EH (cell line): Measurements from ENCODE around the gene NFE2L3.
"Not testable (repeated sequence)": the region's sequence is repeated elsewhere in the genome, so short reads cannot be mapped to it uniquely, and the experiment has no call there.

Experiments
- DNase-seq: peaks from one replicate; pipeline ENCODE4 v3.0.0-alpha.2; 2015; ENCODE audit warnings: low read depth

Gene NFE2L3

DNA sequence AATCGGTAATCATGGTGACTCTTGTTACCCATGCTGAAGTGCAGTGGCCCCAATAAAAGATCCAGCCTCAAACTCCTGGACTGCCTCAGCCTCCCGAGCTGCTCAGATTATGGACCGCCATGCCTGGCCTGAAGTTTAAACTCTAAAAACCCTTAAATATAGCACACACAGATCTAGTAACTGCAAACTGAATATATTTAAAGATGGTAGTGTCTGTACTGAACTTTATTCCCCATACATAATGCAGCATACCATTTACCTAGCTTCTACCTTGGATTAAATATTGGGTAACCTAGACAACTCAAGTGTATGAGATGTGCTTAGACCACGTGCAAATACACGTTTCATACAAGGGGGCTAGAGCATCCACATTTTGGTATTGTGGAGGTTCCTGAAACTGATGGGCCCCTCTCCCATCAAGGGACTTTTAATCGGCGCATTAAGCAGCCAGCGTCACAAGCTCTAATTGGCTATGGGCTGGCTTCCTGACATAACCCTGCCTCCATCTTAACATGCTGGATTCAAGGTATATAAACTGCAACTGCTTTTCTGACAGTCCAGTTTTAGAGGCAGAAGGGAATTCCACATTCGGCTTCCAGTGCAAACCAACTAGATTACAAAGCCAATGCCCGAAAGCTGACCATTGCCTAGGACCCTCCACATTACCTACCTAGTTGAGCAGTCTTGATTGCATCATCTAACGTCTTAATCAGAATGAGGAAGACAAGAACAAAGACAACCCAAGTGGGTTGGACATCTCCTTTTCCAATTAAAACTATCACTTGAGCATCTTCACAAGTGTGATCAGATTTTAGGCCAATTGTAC, 35.6 kb downstream of the NFE2L3 start:
- DNase-seq = no peak

DNA sequence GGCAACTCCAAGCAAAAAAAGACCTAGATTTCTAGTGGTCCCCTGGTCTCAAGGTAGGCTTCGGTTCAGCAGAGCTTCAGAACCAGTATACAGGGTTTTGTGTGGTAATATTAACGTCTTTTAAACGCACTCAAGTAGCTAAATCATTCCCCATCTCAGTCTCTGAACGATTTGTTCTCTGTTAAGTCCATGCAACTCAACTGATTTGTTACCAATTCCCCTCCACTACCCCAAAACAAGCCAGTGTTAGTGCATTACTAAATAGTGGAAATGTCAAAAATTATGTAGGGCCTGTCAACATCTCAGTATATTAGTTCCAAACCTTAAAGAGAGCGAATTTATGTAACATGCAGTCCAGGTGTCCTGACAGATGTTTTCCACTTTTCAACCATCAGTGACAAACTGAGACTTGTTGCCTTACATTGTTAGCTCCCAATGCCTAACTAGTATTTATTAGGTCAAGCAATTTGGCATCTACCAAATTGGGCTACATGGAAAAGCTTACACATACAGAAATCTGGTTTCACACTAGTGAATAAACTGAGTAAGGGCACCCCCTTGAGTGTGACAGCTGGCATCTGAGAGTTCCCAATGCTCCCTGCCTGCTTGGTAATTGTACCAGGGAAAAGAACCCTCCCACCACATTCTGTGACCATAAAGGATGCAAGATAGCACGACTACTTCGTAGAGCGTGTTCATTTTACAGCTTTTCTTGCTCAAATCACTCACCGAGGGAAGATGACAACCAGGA, 36.4 kb downstream of the NFE2L3 start:
- no peak for DNase-seq

DNA sequence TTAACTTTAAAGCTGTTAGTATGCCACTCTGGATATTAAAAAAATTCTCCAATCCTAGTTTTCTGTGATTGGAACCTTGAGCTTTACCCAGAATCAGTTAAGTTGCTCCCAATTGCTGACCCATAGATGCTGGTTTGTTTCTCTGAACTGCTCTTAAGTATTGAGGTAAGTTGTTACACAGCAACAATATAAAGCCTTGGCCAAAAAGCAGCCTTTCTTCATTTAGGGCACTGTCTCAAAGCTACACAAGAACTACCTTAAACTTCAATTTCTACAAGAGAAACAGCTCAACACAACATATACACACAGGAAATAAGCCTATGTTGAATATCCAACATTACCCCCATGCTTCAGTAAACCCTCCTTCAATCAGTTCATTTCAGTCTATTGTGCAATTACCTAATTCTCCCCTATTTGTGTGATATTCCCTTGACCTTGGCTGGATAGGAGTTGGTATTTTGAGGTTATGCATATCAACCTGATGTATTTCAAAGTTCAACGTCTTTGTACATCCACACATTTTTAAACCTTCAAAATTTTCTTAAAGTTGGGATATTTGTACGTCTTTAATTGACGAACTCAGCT, 37.1 kb downstream of the NFE2L3 start:
- DNase-seq = no peak

DNA sequence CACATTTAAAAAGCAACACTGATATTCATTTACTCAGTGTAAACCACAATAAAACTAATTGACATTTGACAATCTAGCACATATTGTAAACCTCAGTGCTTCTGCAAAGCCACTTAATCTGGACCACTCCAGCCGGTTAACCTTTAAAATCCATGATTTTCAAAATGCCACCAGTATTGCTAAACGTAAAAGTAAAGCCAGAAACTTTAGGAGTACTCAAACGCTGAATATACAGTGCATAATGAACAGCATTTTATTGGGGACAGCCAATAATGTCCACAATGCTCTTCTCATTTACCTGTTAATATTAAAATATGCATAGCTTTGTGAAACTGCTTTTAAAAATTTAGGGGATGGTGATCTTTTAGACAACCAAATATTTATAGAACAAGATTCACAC, 37.7 kb downstream of the NFE2L3 start:
- DNase-seq = no peak

DNA sequence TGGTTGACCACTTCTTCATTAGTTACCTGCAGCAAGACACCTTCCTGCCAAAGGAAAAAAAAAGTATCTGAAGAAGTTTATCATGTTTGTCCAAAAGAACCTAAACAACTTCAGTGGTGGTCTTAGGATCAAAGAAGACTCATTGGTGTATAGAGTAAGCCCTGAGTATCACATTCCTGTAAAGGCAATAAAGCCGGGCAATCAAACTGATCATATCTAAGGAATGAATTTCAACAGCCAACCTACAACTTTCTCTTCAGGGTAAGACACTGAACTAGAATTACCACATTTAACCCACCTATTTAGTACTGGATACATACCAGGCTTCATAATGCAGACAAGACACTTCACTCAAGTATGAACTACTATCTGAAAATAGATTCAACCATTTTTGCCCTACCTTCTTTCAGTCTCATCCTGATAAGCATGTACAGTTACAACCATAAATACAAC, 38.4 kb downstream of the NFE2L3 start:
- no peak for DNase-seq

DNA sequence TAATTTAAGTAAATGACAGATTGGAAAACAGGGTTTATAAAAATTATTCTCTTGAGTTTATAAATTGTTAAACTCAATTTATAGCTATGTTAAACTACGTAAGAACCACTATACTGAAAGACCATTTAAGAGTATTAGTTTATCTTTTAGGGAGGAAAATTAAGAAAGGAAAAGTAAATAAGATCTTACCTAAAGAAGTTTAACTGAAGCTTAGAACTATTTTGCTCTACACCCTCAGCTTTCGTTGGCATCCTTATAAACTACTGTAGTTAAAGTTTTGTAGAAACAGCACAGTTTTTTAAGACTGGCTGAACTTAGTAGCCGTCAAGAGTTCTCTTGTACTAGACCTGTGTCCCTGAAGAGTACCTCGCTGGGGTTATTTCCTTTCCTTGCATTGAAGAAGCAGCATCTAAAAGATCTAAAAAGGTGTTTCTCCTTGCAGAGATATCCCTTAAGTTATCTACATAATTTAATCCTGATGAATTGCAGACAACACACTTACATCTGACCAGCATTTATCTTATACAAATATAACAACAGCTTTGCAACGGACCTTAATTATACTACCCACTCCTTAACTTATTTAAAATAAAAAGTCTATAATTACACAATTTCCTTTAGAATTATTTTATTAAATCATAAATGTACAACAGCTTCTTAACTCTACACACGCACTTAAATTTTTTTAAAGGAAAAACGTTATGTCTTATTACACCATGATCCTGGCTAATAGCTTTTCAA, 39.4 kb downstream of the NFE2L3 start:
- no peak for DNase-seq

DNA sequence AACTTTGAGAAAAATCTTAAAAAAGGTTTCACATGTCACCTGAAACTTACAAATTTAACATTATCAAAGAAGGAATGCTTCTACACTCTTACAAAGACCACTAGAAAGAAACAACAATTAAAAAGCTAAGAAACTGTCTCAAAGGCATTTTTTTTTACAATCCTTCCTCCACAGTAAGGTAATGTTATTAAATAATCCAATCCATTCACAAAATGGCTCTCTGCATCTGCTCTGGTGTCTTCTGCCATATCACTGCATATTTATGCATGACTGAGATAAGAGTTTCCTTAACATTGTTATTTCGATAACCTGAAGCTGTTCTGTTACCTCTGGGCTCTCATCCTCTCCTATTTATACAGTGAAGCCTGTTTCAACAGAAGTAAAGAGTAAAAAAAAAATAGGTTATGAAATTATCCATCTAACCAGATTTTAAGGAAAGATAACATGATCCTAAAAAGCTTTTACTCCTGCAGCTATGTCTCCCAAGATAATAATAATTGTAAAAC, 40.0 kb downstream of the NFE2L3 start:
- DNase-seq = no peak

DNA sequence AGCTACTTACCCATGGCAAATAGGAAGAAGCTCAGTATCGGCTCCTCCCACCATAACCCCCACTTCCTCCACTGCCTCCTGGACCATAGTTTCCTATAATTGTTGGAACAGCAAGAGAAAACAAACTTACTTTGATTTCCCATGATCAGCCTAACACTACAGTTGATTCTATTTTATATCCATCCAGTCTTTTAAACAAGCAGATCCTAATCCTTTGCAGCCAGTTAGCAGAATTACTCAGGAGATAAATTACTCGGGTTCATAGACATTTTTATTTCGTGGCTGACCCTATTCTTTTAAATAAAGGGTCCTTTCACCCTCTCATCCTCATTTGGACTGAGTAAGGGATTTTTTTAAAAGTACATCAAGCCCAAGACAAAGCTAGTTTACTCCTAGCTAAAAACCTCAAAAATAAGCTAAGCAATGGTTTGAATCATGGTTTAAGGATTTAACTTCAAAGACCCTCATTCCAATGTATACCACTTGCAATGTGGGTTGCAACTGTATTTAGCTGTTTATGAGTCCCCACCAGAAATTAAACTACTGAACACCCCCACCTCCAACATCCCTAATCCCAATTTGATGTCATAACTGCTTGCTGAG, 40.6 kb downstream of the NFE2L3 start:
- DNase-seq = no peak

DNA sequence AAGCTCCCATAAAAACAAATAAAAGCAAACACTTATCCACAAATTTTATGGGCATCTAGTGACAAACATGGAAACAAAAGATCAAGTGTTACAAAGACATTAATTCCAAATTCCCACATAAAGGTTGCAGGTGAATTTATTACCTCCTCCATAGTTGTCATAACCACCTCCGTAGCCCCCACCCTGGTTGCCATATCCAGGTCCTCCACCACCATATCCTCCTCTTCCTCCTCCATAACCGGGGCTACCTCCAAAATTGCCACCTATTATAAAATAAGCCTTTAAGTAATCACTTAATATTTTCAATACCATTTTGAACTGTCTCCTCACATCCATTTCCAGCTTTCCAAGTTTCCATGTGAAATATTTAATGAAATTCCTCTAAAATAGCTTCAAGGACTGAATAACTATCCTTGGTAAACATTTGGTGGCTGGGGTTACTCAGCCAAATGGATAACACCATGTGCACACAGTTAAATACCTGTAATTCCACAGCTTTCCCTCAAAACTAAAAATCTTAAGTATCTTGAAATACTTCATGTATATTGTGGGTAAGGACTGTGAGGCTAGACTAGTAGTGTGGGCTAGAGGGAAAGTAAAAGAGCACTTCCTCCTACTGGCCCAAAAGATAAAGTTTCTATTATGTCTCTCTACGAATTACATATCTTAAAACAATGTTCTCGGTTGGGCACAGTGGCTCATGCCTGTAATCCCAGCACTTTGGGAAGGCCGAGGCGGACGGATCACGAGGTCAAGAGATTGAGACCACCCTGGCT, 41.6 kb downstream of the NFE2L3 start:
- DNase-seq = peak; percentile 44

DNA sequence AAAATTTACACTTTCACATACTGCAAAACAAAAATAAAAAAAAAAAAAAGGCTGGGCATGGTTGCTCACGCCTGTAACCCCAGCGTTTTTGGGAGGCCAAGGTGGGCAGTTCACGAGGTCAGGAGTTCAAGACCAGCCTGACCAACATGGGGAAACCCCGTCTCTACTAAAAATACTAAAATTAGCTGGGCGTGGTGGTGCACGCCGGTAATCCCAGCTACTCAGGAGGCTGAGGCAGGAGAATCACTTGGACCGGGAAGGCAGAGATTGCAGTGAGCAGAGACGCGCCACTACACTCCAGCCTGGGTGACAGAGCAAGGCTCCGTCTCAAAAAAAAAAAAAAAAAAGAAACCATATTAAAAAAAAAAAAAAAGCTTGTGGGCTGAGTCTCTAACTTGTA, 42.8 kb downstream of the NFE2L3 start:
- not testable (repeated sequence) for DNase-seq

DNA sequence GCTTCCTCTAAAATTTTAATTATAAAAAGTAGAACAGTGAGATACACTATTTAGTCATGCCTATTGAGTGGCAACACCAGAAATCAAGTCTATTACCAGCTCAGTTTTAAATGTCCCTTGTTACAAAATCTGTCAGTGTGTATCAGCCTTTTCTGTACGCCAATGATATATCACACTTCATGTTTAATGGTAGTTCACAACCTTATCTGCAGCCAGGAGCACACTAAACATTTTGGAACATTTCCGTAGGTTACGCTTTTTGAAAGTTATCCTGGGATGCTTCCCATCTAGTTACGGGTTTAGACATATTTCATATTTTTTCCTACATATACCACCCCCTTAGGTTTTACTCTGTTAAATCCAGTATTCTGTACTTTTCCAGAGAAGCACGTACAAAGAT, 43.2 kb downstream of the NFE2L3 start:
- DNase-seq = no peak

DNA sequence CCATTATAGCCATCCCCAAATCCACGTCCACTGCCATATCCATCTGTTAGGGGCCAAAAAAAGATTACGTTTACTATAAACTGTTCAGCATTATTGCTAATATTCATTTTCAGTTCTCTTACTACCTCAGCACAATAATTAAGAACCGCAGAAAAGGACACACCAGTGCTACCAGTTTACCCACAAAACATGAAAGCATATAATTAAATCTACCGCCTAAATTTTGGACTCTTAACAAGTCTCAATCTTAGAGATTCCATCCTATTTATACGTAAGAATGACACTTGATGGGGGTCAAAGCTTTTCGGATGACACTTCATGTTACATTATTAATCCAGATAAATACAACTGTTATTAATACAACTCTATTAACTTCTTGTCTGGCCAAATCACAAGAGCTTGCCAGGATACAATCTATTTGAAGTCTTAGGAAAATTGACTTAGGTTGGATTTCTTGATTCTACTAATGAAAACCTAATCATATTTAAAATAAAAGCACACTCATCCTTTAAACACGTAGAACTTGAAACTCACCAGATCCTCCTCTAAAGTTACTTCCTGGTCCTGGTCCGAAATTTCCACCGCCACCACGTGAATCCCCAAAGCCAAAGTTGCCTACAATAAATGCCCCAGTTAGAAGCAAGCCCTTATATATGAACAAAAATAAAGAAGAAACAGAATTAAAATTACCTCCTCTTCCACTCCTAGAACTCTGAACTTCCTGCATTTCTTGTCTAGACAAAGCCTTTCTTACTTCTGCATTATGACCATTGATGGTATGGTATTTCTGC, 44.1 kb downstream of the NFE2L3 start:
- no peak for DNase-seq

DNA sequence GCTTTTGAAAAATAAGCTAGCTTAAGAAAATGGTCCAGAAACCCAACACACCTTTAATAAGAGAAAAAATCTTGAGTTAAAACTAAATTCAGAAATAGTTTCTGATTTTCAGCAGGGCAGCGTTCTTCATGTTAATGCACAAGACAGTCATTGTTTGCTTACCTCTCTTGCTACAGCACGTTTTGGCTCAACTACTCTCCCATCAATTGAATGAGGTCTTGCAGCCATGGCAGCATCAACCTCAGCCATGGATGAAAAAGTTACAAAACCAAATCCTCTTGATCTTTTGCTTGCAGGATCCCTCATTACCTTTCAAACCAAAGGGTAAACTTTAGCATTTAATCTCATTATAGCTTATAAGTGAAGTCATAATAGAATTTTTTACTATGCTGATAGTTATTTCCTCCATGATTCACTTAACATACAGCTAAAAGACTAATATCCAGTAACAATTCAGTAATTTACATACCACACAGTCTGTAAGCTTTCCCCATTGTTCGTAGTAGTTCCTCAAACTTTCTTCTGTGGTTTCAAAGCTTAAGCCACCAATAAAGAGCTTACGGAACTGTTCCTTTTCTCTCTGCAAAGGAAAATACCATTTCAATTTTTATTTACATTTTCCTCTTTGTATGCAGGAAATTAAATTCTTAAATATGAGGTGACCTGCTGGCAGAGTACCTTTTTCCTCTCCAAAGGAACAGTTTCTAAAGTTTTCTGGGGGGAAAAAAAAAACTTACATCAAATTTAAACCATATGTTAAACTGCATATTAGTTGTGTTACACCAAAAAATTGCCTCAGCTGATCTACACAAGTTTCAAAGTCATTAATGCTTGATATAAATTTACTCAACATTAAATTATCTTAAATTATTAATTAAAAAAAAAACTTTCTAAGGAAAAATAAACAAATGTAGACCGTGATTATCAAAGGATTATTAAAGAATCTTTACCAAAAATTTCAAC, 45.4 kb downstream of the NFE2L3 start:
- peak; percentile 47 for DNase-seq

DNA sequence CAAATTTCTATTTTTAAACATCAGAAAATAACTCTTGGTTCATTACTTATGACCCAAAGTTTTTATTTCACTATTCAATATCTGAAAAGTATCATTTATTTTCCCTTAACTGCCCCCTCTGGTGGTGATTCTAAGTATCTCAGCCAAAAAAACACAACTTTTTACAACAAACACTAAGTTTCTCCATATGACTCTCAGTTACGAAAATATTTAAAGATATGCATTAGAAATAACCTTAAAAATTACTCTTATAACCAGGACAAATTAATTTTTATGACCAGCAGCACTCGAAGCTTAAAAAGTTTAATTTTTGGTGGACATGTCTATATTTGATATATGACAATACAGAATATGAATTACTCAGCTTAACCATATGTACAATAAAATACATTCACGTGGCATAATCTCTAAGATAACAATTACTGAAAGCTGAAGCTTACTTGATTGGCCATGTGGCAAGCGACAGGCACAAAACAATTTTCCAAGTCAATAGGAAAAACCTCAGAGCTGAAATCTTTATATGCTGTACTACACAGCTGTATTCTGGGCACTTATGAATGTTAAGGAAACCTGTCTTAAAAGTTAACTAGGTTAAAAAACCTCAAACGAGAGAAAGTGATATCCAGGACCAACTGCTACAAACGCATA, 46.3 kb downstream of the NFE2L3 start:
- DNase-seq = peak; percentile 48

DNA sequence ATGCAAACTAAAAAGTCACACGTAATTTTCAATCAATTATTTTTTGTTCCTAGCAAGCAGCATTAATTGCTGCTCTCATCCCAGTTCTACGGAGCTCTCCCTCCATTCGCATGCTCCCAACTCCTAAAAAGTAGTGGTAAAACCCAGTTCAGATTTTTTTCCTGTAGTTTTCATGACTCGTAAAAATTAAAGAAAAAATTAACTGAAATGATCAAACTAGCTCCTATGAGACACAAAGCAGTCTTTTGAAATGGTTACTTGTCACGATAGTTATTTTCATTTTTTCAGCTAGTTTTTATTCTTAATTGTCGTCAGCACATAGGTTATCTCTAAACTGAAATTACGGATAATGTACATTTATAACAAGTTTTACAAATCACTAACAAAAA, 46.8 kb downstream of the NFE2L3 start:
- no peak for DNase-seq

DNA sequence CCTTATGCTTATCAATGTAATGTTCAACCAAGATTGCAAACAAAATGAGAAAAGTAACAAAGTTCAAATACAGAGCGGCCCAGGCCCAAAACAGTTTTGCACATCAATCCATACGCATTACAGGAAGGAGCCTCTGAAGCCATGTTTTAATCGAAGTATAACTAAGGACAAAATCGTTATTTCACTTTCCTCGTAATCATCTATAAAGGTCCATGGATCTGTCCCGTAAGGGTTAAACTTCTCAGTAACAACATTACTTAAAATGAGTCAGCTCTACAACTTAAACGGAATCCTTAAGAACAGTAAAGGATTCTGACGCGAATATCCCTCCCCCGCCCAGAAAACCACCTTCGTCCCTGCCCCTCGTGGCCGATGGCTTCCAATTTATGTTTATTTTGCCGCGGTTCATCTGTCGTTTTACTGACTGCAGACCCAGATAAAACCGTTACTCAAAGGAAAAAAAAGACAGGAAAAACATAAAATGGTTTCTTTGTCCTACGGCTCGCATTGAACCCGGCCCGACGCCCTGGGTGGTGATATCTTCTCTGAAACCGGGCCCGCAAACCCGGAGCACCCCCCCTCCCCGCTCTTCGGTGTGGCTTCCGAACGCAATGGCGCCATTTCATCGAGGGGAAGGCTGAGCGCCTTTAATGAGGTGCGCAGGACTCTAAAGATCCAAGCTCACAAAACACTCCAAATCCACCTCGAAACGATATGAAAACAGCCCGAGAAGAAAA, 47.5 kb downstream of the NFE2L3 start:
- DNase-seq = peak; percentile 56

DNA sequence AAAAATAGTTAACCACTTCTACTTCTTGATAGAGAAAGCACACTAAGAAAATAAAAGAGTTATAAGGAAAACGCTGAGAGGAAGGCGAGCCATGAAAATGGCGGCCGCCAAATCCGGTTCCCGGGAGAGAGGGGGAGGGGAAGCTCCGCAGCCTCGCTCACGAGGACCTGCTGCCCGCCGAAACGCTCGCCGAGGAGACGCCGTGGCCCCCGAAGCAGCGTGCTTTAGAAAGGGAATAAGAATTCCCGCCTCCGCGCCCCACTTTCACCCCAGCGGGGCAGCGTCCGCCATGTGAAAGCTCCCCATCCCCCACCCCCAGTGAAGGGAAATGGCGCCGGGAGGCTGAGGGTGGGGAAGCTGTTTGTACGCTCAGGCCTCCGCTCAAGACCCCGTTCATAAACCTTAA, 48.0 kb downstream of the NFE2L3 start:
- peak; percentile 62 for DNase-seq
